NCI-H2196 treated with DMSO at 0.1 percent for 48 hours (cell line): Measurements from ENCODE around the gene PWP2.
"Not testable (repeated sequence)": the region's sequence is repeated elsewhere in the genome, so short reads cannot be mapped to it uniquely, and the experiment has no call there.

ENCODE experiments used
- DNase-seq: peaks from one replicate; lab custom pipeline; 2025; ENCODE audit not compliant: unreplicated experiment; lab: John Stamatoyannopoulos, UW

The PWP2 gene

DNA sequence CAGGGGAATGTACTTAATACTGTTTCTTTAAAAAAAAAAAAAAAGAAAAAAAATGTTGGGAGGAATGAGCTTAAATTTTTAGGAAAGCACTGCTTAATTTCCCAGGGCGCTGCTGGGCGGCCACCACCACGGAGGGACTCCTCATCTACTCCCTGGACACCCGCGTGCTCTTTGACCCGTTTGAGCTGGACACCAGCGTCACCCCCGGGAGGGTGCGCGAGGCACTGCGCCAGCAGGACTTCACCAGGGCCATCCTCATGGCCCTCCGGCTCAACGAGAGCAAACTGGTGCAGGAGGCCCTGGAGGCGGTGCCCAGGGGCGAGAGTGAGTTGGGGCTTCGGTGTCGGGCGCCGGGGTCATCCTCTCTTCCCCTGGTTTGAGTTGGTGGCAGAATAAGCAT, 20.6 kb downstream of the PWP2 start:
- DNase-seq = not testable (repeated sequence)

- DNase-seq = not testable (repeated sequence)
These were observed 26.5 kb downstream of the PWP2 start for GRCh38 chr21:44133715-44134057.

GRCh38 chr21:44134732-44135131, 27.5 kb downstream of the PWP2 start:
- DNase-seq = not testable (repeated sequence)

- not testable (repeated sequence) for DNase-seq
These were observed 30.8 kb downstream of the PWP2 start for GRCh38 chr21:44138039-44138438.

- DNase-seq = not testable (repeated sequence)
These were observed 32.8 kb downstream of the PWP2 start for GRCh38 chr21:44139787-44140551.

DNA sequence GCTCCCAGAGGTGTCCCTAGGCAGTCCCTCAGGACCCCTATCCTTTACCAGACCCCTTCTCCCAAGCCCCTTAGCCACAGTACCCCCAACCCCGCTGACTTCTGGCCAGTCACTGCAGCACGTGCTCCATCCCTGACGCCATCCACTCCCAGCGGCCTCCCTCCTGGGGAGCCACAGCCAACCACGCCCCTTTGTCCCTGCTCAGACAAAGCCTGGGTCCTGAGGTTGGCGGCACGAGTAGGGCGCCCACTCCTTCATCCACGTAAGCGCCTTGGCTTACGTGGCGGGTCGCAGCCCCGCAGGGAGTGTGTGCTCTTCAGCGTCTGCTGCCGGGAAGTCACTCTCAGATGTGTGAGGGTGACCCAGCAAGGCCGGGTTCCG, 33.3 kb downstream of the PWP2 start:
- not testable (repeated sequence) for DNase-seq

GRCh38 chr21:44142470-44142869, 35.3 kb downstream of the PWP2 start:
- DNase-seq = not testable (repeated sequence)

GRCh38 chr21:44143380-44143779, 36.2 kb downstream of the PWP2 start:
- not testable (repeated sequence) for DNase-seq

DNA sequence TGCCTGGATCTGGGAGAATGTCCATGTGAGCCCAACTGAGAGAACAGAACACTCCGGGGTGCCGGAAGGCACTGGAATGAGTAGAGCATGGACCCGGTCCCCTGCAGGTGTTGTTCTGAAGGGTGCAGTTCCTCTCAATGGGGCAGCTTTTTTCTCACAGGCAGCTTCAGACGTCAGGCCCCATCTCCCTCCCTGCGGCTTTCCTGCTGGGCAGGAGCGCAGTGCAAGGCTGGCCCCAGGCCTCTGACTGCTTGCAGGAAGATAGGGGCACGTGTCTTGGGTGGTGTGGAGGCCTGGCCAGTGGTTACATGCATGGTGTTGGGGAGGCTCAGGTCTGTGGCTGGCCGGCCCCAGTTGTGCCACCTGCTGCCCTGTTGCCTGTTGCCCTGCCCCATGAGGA, 36.8 kb downstream of the PWP2 start:
- not testable (repeated sequence) for DNase-seq

DNA sequence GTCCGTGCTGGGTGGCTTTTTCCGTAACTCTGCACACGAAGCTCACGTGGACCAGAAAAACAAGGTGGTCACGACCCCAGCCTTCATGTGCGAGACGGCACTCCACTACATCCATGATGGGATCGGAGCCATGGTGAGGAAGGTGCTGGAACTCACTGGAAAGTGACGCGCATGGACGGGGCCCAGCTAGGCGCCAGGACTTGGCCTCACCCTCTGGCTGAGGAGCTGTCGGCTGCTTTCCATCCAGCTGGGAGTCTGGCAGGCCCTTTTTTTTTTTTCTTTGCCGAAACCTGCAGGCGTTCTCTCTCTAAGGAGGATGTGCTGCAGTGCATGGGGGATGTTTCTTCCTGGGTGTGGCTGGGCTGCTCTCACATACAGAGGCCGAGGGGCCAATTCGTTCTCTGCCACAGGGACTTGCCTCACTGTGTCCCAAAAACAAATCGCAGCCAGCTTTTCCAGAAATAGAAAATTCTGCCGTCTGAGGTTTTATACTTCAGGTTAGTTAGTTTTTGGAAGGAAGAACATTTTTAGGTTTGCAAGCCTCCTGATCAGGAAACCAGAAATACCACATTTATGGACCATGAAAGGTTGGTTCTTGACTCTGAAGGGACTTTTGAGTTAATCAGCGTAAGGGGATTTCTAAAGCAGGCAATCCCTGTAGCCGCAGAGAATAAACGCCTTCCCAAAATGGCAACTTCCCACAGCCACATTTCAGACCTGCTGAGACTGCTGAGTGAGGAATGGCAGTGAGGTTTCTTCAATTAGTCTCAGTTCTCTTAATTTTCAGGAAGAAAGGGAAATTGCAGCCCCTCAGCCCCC, 37.8 kb downstream of the PWP2 start:
- not testable (repeated sequence) for DNase-seq

DNA sequence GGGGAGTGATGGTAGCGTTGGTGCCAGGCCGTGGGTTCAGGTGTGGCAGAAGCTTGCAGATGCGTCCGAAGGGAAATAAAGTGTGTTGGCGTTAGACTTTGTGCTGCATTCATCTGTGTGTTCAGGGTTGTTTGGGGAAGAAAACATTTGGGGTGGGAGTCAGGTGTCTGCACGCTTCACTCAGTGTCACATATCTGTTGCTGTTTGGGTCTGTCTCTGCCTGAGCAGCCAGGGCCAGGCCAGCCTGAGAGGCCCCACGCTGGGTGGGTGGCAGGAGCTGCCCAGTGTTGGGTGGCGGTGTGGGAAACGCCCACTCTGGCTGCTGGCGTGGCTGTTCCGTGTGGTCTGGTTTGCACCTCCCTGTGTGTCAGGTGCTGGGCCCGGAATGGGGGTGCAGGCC, 38.4 kb downstream of the PWP2 start:
- not testable (repeated sequence) for DNase-seq

GRCh38 chr21:44147108-44147507, 39.9 kb downstream of the PWP2 start:
- not testable (repeated sequence) for DNase-seq

GRCh38 chr21:44150255-44150654, 43.1 kb downstream of the PWP2 start:
- DNase-seq = not testable (repeated sequence)

GRCh38 chr21:44153214-44153888, 46.2 kb downstream of the PWP2 start:
- not testable (repeated sequence) for DNase-seq

DNA sequence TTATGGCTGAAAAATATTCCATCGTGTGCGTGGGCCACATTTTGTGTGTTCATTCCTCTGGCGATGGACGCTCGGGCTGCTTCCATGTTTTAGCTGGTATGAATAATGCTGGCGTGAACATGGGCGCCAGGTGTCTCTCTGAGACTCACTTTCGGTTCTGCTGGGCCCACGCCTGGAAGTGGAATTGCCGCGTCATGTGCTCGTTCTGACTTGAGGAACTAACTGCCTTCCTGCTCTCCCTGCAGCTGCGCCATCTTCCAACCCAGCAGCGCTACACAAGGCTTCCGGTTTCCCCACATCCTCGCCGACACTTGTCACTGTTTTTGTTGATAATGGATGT, 46.7 kb downstream of the PWP2 start:
- not testable (repeated sequence) for DNase-seq

DNA sequence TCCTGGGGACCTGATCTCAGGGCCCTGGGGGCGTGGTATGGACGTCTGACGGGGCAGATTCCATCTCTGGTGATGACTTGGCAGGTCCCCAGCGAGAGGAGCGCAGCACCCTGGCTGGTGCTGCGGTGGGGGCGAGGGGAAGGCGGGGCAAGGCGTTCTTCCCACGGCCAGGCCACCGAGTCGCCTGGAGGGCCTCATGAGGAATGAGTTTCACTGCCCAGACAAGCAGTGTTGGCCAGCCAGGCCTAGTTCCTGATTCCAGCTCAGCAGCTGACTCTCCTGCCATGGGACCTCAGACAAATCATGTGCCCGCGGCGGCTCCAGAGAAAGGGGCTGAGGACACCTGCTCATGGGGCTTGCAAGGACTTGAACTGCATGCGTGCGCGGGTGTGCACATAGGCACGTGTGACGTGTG, 47.6 kb downstream of the PWP2 start:
- not testable (repeated sequence) for DNase-seq

- DNase-seq = not testable (repeated sequence)
These were observed 48.2 kb downstream of the PWP2 start for GRCh38 chr21:44155231-44155993.

GRCh38 chr21:44155994-44156380, 48.8 kb downstream of the PWP2 start:
- not testable (repeated sequence) for DNase-seq

DNA sequence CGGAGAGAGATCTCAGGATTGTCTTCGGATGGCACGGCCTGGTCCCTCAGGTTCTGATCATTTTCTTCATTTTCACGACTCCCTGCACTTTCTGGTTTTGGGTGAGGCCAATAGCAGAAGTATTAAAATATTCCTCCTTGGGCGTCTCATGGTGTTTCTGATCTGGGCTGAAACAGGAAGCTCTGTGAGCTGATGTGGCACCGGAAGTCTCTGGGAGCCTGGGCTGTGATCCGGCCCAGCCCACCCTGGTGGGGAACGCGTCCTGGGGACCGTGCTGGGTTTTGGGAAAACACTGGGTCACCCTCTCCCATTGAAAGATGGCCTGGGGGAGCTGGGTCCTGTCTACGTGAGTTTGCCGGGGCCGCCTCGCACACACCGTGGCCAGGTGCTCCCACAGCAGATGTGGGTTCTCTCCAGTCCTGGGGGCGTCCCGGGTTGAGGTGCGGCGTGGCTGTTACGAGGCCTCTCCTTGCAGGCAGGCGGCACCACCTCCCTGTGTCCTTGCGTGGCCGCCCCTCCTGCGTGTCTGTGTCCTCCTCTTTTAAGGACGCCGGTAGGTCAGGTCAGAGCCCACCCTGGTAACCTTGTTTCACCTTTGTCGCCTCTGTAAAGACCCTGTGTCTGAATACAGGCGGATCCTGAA, 50.4 kb downstream of the PWP2 start:
- DNase-seq = not testable (repeated sequence)

GRCh38 chr21:44158082-44158468, 50.9 kb downstream of the PWP2 start:
- DNase-seq = not testable (repeated sequence)
